Measurements from ENCODE around the gene CNDP2.

CNDP2 gene
- 57.0 to 101 reads per million in 2 donors for total RNA-seq

- DNase-seq = peak; percentile 99
These were observed at the start of gene CNDP2 for GRCh38 chr18:74495581-74496507. TSS of gene CNDP2 (plus strand) at chr18:74496363. CDS start at chr18:74499974, 3,611 bp downstream.

GRCh38 chr18:74446631-74447403 is 49.3 kb upstream of the CNDP2 start:
- no peak for DNase-seq

- no peak for DNase-seq
These were observed 48.6 kb upstream of the CNDP2 start for GRCh38 chr18:74447404-74448152.

- DNase-seq = no peak
These were observed 45.5 kb upstream of the CNDP2 start for GRCh38 chr18:74450626-74451025.

- no peak for DNase-seq
These were observed 45.0 kb upstream of the CNDP2 start for GRCh38 chr18:74451148-74451547.

GRCh38 chr18:74453016-74453566 is 43.1 kb upstream of the CNDP2 start:
- no peak for DNase-seq

GRCh38 chr18:74453642-74454198 is 42.4 kb upstream of the CNDP2 start:
- DNase-seq = no peak

- no peak for DNase-seq
These were observed 41.8 kb upstream of the CNDP2 start for GRCh38 chr18:74454279-74454751.

- DNase-seq = no peak
These were observed 40.8 kb upstream of the CNDP2 start for GRCh38 chr18:74455386-74455785.

- no peak for DNase-seq
These were observed 40.2 kb upstream of the CNDP2 start for GRCh38 chr18:74456017-74456348.

- no peak for DNase-seq
These were observed 39.7 kb upstream of the CNDP2 start for GRCh38 chr18:74456349-74457042.

- DNase-seq = no peak
These were observed 39.0 kb upstream of the CNDP2 start, which contains the start of gene DIPK1C for GRCh38 chr18:74457043-74457724. TSS of gene DIPK1C (minus strand) at chr18:74457308. CDS start at chr18:74457259, 49 bp downstream.

GRCh38 chr18:74457725-74458421 is 38.3 kb upstream of the CNDP2 start:
- DNase-seq = no peak

- no peak for DNase-seq
These were observed 36.3 kb upstream of the CNDP2 start for GRCh38 chr18:74459889-74460288.

- no peak for DNase-seq
These were observed 35.3 kb upstream of the CNDP2 start for GRCh38 chr18:74460825-74461224.

GRCh38 chr18:74463254-74463653 is 32.9 kb upstream of the CNDP2 start:
- no peak for DNase-seq

GRCh38 chr18:74463983-74464382 is 32.2 kb upstream of the CNDP2 start:
- no peak for DNase-seq

- DNase-seq = no peak
These were observed 30.4 kb upstream of the CNDP2 start for GRCh38 chr18:74465775-74466174.

GRCh38 chr18:74468547-74469061 is 27.6 kb upstream of the CNDP2 start:
- DNase-seq = no peak

GRCh38 chr18:74472312-74472711 is 23.9 kb upstream of the CNDP2 start:
- DNase-seq = no peak
